Stomach (tissue), 9 donors: ENCODE measurements around the gene CAMKK2. TPM values are rescaled to one million over a fixed set of nuclear protein-coding genes. Genes with fewer than 3 reads are reported as not detected.

Source experiments
- DNase-seq, 2 donors: peaks; one replicate each; pipeline versions ENCODE4 v3.0.0 to v3.0.0-alpha.2; 2013 to 2019
- H3K27ac ChIP-seq, 5 donors: fragments of 200-600 bp in 4 of 5; sonication (generic) in 4 of 5; one replicate each; pipeline ENCODE4 v1.5.1; 2013 to 2019; ENCODE audit warnings: mild to moderate bottlenecking in 1 of 5, moderate library complexity in 1 of 5
- H3K27me3 ChIP-seq, 3 donors: fragments of 200-600 bp; sonication (generic); one replicate each; pipeline ENCODE4 v1.5.1; 2017 to 2019; ENCODE audit warnings: mixed run types in 1 of 3
- H3K36me3 ChIP-seq, 4 donors: fragments of 200-600 bp; sonication (generic); 1 replicate in 3 of 4; 2 replicates in 1 of 4; pipeline ENCODE4 v1.5.1; 2016 to 2019
- H3K4me1 ChIP-seq, 4 donors: fragments of 200-600 bp; sonication (generic); one replicate each; pipeline ENCODE4 v1.5.1; 2016 to 2019
- H3K4me3 ChIP-seq, 4 donors: fragments of 200-600 bp; sonication (generic) in 3 of 4; one replicate each; pipeline ENCODE4 v1.5.1; 2016 to 2019; ENCODE audit warnings: mild to moderate bottlenecking in 1 of 4
- H3K9me3 ChIP-seq, 4 donors: fragments of 200-600 bp; sonication (generic); one replicate each; pipeline ENCODE4 v1.5.1; 2016 to 2019
- EP300 ChIP-seq: sonication (generic); formaldehyde crosslinking; IDR thresholded peaks from one replicate; pipeline ENCODE4 v1.6.1; 2017; ENCODE audit warnings: antibody characterized with exemption
- POLR2A ChIP-seq, 4 donors: fragments of 450-650 bp; IDR thresholded peaks; one replicate each; pipeline ENCODE4 v1.6.1; 2016; ENCODE audit warnings: antibody characterized with exemption in 4 of 4, control low read depth in 2 of 4, mild to moderate bottlenecking in 1 of 4, moderate library complexity in 1 of 4
- POLR2AphosphoS5 ChIP-seq, 3 donors: sonication (generic); formaldehyde crosslinking; IDR thresholded peaks; one replicate each; pipeline ENCODE4 v1.6.1; 2016; ENCODE audit warnings: antibody characterized with exemption in 3 of 3
- WGBS, 5 donors: extraction: QIAGEN DNeasy Blood & Tissue Kit in 3 of 5; methylation state at CpG; one replicate each; pipeline versions ENCODE4 v1.1.5 to v1.1.7; 2013 to 2018; 5-methylcytosine and 5-hydroxymethylcytosine counted together
- intact Hi-C: fragments of 100-400 bp; cut with DNase I; formaldehyde crosslinking; loops from one replicate; pipeline ENCODE4 v1.15.1; 2023; ENCODE audit warnings: low total_unique reads
- polyA plus RNA-seq, 3 donors: library from polyadenylated mRNA; stranded (reverse); fragments of 200-250 nt; gene quantifications; one replicate each; pipeline ENCODE4 v1.2.3, GENCODE V29; 2013
- total RNA-seq, 5 donors: library from RNA; depleted of rRNA; stranded (reverse); fragments of >200 nt; gene quantifications; one replicate each; pipeline versions ENCODE4 v1.1.0 to v1.2.3, GENCODE V29; 2014 to 2016
- TF ChIP-seq, protein P1 (sequence below), 7 experiments: fragments of 450-650 bp in 4 of 7; fragments of 200-600 bp in 3 of 7; sonication (generic) in 3 of 7; IDR thresholded peaks; one replicate each; pipeline ENCODE4 v1.5.1; 2016 to 2019; ENCODE audit warnings: antibody characterized with exemption in 7 of 7, control low read depth in 2 of 7, mild to moderate bottlenecking in 1 of 7
- donor health status: healthy with polysubstance abuse.
- donor health status: Bipolar disorder and iron deficiency.
- donor health status: healthy.

Gene CAMKK2
- total and polyA plus RNA-seq, 8 donors, result 14.9 to 46.4 (median 21.7) TPM

DNA sequence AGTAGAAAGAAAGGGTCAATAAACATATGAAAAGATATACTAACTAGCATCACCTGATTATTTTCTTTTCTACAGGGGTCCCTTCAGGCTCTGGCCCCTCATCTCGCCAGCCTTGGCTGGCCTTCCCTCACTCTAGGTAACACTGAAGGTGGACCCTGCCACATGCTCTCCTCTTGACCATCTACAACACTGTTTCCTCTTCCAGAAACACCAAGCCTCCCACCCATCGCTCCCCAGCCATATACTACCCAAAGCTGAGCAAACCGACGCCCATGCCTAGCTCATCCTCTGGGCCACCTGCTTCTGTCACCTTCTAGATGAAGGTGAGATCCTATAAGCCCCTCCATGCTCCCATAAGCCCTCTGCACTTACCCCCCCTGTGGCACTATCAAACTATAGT is 40.9 kb upstream of the CAMKK2 start:
- Histone ChIP-seq H3K27me3 (no peaks in the 10 kb centered on the region), H3K4me1 (peaks cover 0 to 5% (median 1%) of the 10 kb centered on the region in 4 donors), H3K27ac (no peak overlapping the region), H3K36me3 (peaks cover 34 to 97% (median 92%) of the 10 kb centered on the region in 4 donors), H3K9me3 (no peaks in the 10 kb centered on the region), H3K4me3 (no peak overlapping the region)
- no peak for DNase-seq
- intact Hi-C loops, result no loop called here
- WGBS, 5 donors, result 97 to 99% (median 99%) methylated on average over 4 of the region's 4 CpGs
- TF ChIP-seq POLR2A (IDR thresholded peaks at IDR 0.05) (no peak), POLR2AphosphoS5 (IDR thresholded peaks at IDR 0.05) (no peak), EP300 (no peak)
- TF ChIP-seq, protein P1, sequence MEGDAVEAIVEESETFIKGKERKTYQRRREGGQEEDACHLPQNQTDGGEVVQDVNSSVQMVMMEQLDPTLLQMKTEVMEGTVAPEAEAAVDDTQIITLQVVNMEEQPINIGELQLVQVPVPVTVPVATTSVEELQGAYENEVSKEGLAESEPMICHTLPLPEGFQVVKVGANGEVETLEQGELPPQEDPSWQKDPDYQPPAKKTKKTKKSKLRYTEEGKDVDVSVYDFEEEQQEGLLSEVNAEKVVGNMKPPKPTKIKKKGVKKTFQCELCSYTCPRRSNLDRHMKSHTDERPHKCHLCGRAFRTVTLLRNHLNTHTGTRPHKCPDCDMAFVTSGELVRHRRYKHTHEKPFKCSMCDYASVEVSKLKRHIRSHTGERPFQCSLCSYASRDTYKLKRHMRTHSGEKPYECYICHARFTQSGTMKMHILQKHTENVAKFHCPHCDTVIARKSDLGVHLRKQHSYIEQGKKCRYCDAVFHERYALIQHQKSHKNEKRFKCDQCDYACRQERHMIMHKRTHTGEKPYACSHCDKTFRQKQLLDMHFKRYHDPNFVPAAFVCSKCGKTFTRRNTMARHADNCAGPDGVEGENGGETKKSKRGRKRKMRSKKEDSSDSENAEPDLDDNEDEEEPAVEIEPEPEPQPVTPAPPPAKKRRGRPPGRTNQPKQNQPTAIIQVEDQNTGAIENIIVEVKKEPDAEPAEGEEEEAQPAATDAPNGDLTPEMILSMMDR (IDR thresholded peaks at IDR 0.05), result no peak

DNA sequence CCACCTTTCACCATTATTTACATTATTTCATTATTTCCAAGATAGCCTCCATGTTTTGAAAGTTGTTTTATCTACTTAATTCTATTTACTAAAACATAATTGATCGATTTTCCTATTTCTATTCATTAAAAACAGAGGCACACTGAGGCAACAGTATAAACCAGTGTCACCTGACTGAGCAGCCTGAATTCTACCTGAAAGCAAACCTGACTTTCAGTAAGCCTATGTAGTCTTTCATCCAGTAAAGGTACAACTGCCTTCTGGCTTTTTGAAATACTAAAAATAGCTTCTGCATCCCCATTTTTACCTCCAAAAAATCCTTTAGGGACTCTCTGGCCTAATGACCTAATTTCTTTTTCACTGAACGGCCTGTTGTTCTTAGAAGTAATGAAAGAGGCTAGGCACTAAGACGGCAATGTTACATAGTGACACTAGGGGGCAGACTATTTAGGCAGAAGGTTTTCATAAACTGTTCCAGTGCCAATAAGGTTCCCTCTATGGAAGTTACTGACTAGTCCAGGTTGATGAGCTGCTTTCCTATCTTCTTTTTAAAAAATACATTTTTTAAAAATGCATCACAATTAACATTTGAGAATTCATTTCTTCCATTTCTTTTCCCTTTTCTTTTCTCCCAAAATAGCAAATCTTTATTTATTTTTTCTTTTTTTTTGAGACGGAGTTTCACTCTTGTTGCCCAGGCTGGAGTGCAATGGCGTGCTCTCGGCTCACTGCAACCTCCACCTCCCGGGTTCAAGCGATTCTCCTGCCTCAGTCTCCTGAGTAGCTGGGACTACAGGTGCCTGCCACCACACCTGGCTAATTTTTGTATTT is 38.2 kb upstream of the CAMKK2 start:
- H3K4me1 ChIP-seq, result peaks cover 0 to 5% (median 1%) of the 10 kb centered on the region in 4 donors
- H3K27ac ChIP-seq, result no peak overlapping the region
- 55 to 62% (median 60%) methylated on average over 8 of the region's 8 CpGs for WGBS, 5 donors
- H3K27me3 ChIP-seq, result no peaks in the 10 kb centered on the region
- H3K9me3 ChIP-seq, result no peaks in the 10 kb centered on the region
- intact Hi-C loops, result no loop called here
- H3K4me3 ChIP-seq, result no peak overlapping the region
- DNase-seq, result peak in 1 of 2 donors; percentile 83
- peaks cover 42 to 97% (median 92%) of the 10 kb centered on the region in 4 donors for H3K36me3 ChIP-seq
- peak in 1 of 3 donors; percentile 18 for TF ChIP-seq POLR2AphosphoS5 (IDR thresholded peaks at IDR 0.05)
- no peak for TF ChIP-seq EP300
- TF ChIP-seq, protein P1 (IDR thresholded peaks at IDR 0.05), result peak in 6 of 7 experiments; percentile 60 to 93 (median 84)
- no peak for TF ChIP-seq POLR2A (IDR thresholded peaks at IDR 0.05)

DNA sequence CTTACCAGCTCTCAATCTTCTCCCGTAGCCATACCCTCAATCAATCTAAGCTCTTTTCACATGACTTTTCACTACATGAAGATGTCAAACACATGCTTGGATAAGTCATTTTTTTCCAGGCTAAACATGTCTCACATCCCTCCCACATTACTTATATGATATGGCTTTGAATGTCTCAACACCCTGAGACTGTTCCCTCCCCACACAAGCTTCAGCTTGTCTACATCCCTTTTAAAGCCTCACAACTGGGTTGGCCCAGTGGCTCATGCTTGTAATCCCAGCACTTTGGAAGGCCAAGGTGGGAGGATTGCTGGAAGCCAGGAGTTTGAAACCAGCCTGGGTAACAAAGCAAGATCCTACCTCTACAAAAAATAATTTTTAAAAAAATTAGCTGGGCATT is 37.2 kb upstream of the CAMKK2 start:
- Histone ChIP-seq H3K36me3 (peaks cover 51 to 98% (median 93%) of the 10 kb centered on the region in 4 donors), H3K27ac (no peak overlapping the region), H3K4me1 (peaks cover 0 to 5% (median 1%) of the 10 kb centered on the region in 4 donors), H3K9me3 (no peaks in the 10 kb centered on the region), H3K4me3 (no peak overlapping the region), H3K27me3 (no peaks in the 10 kb centered on the region)
- TF ChIP-seq POLR2AphosphoS5 (IDR thresholded peaks at IDR 0.05), result no peak
- no peak for TF ChIP-seq POLR2A (IDR thresholded peaks at IDR 0.05)
- 89 to 97% (median 94%) methylated on average over 1 of the region's 1 CpG for WGBS, 5 donors
- intact Hi-C loops, result no loop called here
- DNase-seq, result no peak

DNA sequence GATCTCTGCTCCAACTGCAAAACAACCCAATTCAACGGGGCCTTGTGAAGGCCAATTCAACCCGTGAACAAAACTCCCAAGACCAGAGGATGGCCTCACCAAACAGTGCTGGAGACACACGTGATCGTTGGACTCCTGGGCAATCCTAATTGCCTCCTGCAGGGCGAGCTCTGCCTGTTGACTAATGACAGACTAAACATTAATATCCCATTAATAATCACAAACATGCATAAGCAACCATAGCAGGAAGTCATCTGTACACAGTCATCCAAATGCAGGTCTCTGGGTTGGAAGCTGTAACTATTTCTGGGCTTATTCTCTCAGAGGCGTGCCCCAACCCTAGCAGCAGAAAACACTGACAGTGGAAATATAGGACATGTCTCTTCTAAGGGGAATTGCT is 34.7 kb upstream of the CAMKK2 start:
- peak in 1 of 2 donors; percentile 28 for DNase-seq

More for the DNA sequence above, 34.7 kb upstream of the CAMKK2 start:
- peaks cover 59 to 99% (median 96%) of the 10 kb centered on the region in 4 donors for H3K36me3 ChIP-seq
- WGBS, 5 donors, result 64 to 77% (median 72%) methylated on average over 6 of the region's 6 CpGs
- no peaks in the 10 kb centered on the region for H3K9me3 ChIP-seq
- H3K4me3 ChIP-seq, result no peak overlapping the region
- H3K27me3 ChIP-seq, result no peaks in the 10 kb centered on the region
- H3K4me1 ChIP-seq, result peaks cover 0 to 19% (median 1%) of the 10 kb centered on the region in 4 donors
- TF ChIP-seq POLR2A (IDR thresholded peaks at IDR 0.05) (no peak), EP300 (no peak), POLR2AphosphoS5 (IDR thresholded peaks at IDR 0.05) (no peak)
- TF ChIP-seq, protein P1 (IDR thresholded peaks at IDR 0.05), result no peak
- intact Hi-C loops, result loop anchor here (2.0 kb wide), 1 partner anchor 116 kb away; no protein-coding TSS in a partner anchor
- no peak overlapping the region for H3K27ac ChIP-seq
